Measurements from ENCODE around the gene TNFRSF21. TPM values are rescaled to one million over a fixed set of nuclear protein-coding genes. Genes with fewer than 3 reads are reported as not detected.
"Not testable (repeated sequence)": the region's sequence is repeated elsewhere in the genome, so short reads cannot be mapped to it uniquely, and the experiment has no call there.

TNFRSF21 gene
- total RNA-seq, 1 donor: 1.4 TPM

- H3K4me1 ChIP-seq (ENCODE audit: insufficient read depth, low read length): no peaks in the 10 kb centered on the region
- no peaks in the 10 kb centered on the region for H4K20me1 ChIP-seq (ENCODE audit: insufficient read depth, low read length)
- no peaks in the 10 kb centered on the region for H3K27me3 ChIP-seq (ENCODE audit: insufficient read depth, low read length)
- H3K4me2 ChIP-seq (ENCODE audit: insufficient read depth, low read length): no peak overlapping the region
- H3K27ac ChIP-seq (ENCODE audit: low read depth, low read length): no peak overlapping the region
- H3K4me3 ChIP-seq (ENCODE audit: insufficient read depth, low read length): no peak overlapping the region
- no peak overlapping the region for H2AFZ ChIP-seq (ENCODE audit: low read length)
- no peaks in the 10 kb centered on the region for H3K36me3 ChIP-seq (ENCODE audit: insufficient read depth, low read length)
- H3K9me3 ChIP-seq (ENCODE audit: low read depth, low read length): no peaks in the 10 kb centered on the region
- DNase-seq (ENCODE audit: insufficient read length, low spot score, missing footprints): no peak
- no peaks in the 10 kb centered on the region for H3K79me2 ChIP-seq (ENCODE audit: insufficient read depth, low read length)
- no peak for TF ChIP-seq CTCF (IDR thresholded peaks at IDR 0.05; ENCODE audit: extremely low read depth, low read depth, low read length)
Measured at GRCh38 chr6:47229255-47229654, 80.5 kb downstream of the TNFRSF21 start.

GRCh38 chr6:47228093-47228492 is 81.6 kb downstream of the TNFRSF21 start:
- H3K27me3 ChIP-seq (ENCODE audit: insufficient read depth, low read length); H2AFZ ChIP-seq (ENCODE audit: low read length); DNase-seq (ENCODE audit: insufficient read length, low spot score, missing footprints); H3K4me2 ChIP-seq (ENCODE audit: insufficient read depth, low read length); H3K4me1 ChIP-seq (ENCODE audit: insufficient read depth, low read length); H3K36me3 ChIP-seq (ENCODE audit: insufficient read depth, low read length); H3K27ac ChIP-seq (ENCODE audit: low read depth, low read length); H3K9me3 ChIP-seq (ENCODE audit: low read depth, low read length); H3K4me3 ChIP-seq (ENCODE audit: insufficient read depth, low read length); H3K79me2 ChIP-seq (ENCODE audit: insufficient read depth, low read length); H4K20me1 ChIP-seq (ENCODE audit: insufficient read depth, low read length): not testable (repeated sequence)

- not testable (repeated sequence) for H3K27ac ChIP-seq (ENCODE audit: low read depth, low read length); H3K79me2 ChIP-seq (ENCODE audit: insufficient read depth, low read length); H3K27me3 ChIP-seq (ENCODE audit: insufficient read depth, low read length); H3K4me3 ChIP-seq (ENCODE audit: insufficient read depth, low read length); H2AFZ ChIP-seq (ENCODE audit: low read length); H3K4me1 ChIP-seq (ENCODE audit: insufficient read depth, low read length); H3K4me2 ChIP-seq (ENCODE audit: insufficient read depth, low read length); H3K36me3 ChIP-seq (ENCODE audit: insufficient read depth, low read length); DNase-seq (ENCODE audit: insufficient read length, low spot score, missing footprints); H3K9me3 ChIP-seq (ENCODE audit: low read depth, low read length); H4K20me1 ChIP-seq (ENCODE audit: insufficient read depth, low read length)
Measured at GRCh38 chr6:47223251-47223650, 86.5 kb downstream of the TNFRSF21 start.

- Histone ChIP-seq H3K4me3 (ENCODE audit: insufficient read depth, low read length) (no peak overlapping the region), H3K4me2 (ENCODE audit: insufficient read depth, low read length) (no peak overlapping the region), H3K27me3 (ENCODE audit: insufficient read depth, low read length) (no peaks in the 10 kb centered on the region), H3K4me1 (ENCODE audit: insufficient read depth, low read length) (no peaks in the 10 kb centered on the region), H3K79me2 (ENCODE audit: insufficient read depth, low read length) (no peaks in the 10 kb centered on the region), H4K20me1 (ENCODE audit: insufficient read depth, low read length) (no peaks in the 10 kb centered on the region), H3K9me3 (ENCODE audit: low read depth, low read length) (no peaks in the 10 kb centered on the region), H3K36me3 (ENCODE audit: insufficient read depth, low read length) (no peaks in the 10 kb centered on the region), H3K27ac (ENCODE audit: low read depth, low read length) (no peak overlapping the region), H2AFZ (ENCODE audit: low read length) (no peak overlapping the region)
- TF ChIP-seq CTCF (IDR thresholded peaks at IDR 0.05; ENCODE audit: extremely low read depth, low read depth, low read length): no peak
- DNase-seq (ENCODE audit: insufficient read length, low spot score, missing footprints): no peak
Measured at GRCh38 chr6:47221565-47221964, 88.1 kb downstream of the TNFRSF21 start.

GRCh38 chr6:47209632-47210031 is 100.1 kb downstream of the TNFRSF21 start:
- TF ChIP-seq CTCF (IDR thresholded peaks at IDR 0.05; ENCODE audit: extremely low read depth, low read depth, low read length): no peak
- Histone ChIP-seq H2AFZ (ENCODE audit: low read length) (no peak overlapping the region), H3K27me3 (ENCODE audit: insufficient read depth, low read length) (no peaks in the 10 kb centered on the region), H3K36me3 (ENCODE audit: insufficient read depth, low read length) (no peaks in the 10 kb centered on the region), H3K4me3 (ENCODE audit: insufficient read depth, low read length) (no peak overlapping the region), H3K79me2 (ENCODE audit: insufficient read depth, low read length) (no peaks in the 10 kb centered on the region), H4K20me1 (ENCODE audit: insufficient read depth, low read length) (no peaks in the 10 kb centered on the region), H3K4me1 (ENCODE audit: insufficient read depth, low read length) (no peaks in the 10 kb centered on the region), H3K9me3 (ENCODE audit: low read depth, low read length) (no peaks in the 10 kb centered on the region), H3K27ac (ENCODE audit: low read depth, low read length) (no peak overlapping the region), H3K4me2 (ENCODE audit: insufficient read depth, low read length) (no peak overlapping the region)
- DNase-seq (ENCODE audit: insufficient read length, low spot score, missing footprints): no peak

Measured in osteoblast (primary cell).